ENCODE data around the gene AQP12B. TPM values are rescaled to one million over a fixed set of nuclear protein-coding genes. Genes with fewer than 3 reads are reported as not detected.
A peak's percentile ranks its signal among the peaks of the same experiment; 100 is the strongest.

The AQP12B gene
- total RNA-seq, 6 experiments from 2014 or later: not detected

- DNase-seq: peak in 2 of 3 donors; percentile 7 to 21
- H3K27ac ChIP-seq: no peak overlapping the region
- TF ChIP-seq POLR2A (IDR thresholded peaks at IDR 0.05): no peak
- no peak for TF ChIP-seq CTCF (IDR thresholded peaks at IDR 0.05)
- no peaks in the 10 kb centered on the region for H3K4me1 ChIP-seq
- intact Hi-C loops (cut with DNase I): no loop called here
- no peak overlapping the region for H3K4me3 ChIP-seq
- H3K9me3 ChIP-seq: no peaks in the 10 kb centered on the region
- no peaks in the 10 kb centered on the region for H3K36me3 ChIP-seq
- peak in 2 of 4 donors; percentile 40 to 44 for ATAC-seq
- no peaks in the 10 kb centered on the region for H3K27me3 ChIP-seq
- 60% methylated on average over 11 of the region's 12 CpGs for whole genome bisulfite sequencing (ENCODE audit: insufficient coverage, low coverage, low lambda C conversion rate, missing lambda C conversion rate)
Observed at GRCh38 chr2:240705204-240705791, 22.6 kb upstream of the AQP12B start.

- Histone ChIP-seq H3K27ac (no peak overlapping the region), H3K9me3 (no peaks in the 10 kb centered on the region), H3K27me3 (no peaks in the 10 kb centered on the region), H3K36me3 (no peaks in the 10 kb centered on the region), H3K4me1 (no peaks in the 10 kb centered on the region), H3K4me3 (no peak overlapping the region)
- peak in 2 of 3 donors; percentile 14 to 42 for DNase-seq
- 44% methylated on average over 3 of the region's 19 CpGs for WGBS (ENCODE audit: insufficient coverage, low coverage, low lambda C conversion rate, missing lambda C conversion rate)
- no peak for TF ChIP-seq POLR2A (IDR thresholded peaks at IDR 0.05)
- TF ChIP-seq CTCF (IDR thresholded peaks at IDR 0.05): no peak
- intact Hi-C loops (cut with DNase I): no loop called here
- ATAC-seq: no peak
Observed at GRCh38 chr2:240704651-240705050, 22.0 kb upstream of the AQP12B start.

- Histone ChIP-seq H3K4me3 (no peak overlapping the region), H3K36me3 (no peaks in the 10 kb centered on the region), H3K4me1 (no peaks in the 10 kb centered on the region), H3K9me3 (no peaks in the 10 kb centered on the region), H3K27ac (no peak overlapping the region), H3K27me3 (no peaks in the 10 kb centered on the region)
- WGBS (ENCODE audit: insufficient coverage, low coverage, low lambda C conversion rate, missing lambda C conversion rate): 23% methylated on average over 4 of the region's 18 CpGs
- DNase-seq (peak in 2 of 3 donors; percentile 11 to 45), ATAC-seq (peak in 1 of 4 donors; percentile 7)
- no peak for TF ChIP-seq CTCF (IDR thresholded peaks at IDR 0.05)
- no peak for TF ChIP-seq POLR2A (IDR thresholded peaks at IDR 0.05)
- intact Hi-C loops (cut with DNase I): no loop called here
Observed at GRCh38 chr2:240703417-240704341, 21.0 kb upstream of the AQP12B start.

GRCh38 chr2:240702640-240703011, 19.9 kb upstream of the AQP12B start:
- TF ChIP-seq POLR2A (IDR thresholded peaks at IDR 0.05) (no peak), CTCF (IDR thresholded peaks at IDR 0.05) (no peak)
- Histone ChIP-seq H3K27me3 (no peaks in the 10 kb centered on the region), H3K9me3 (no peaks in the 10 kb centered on the region), H3K27ac (no peak overlapping the region), H3K4me1 (no peaks in the 10 kb centered on the region), H3K36me3 (no peaks in the 10 kb centered on the region), H3K4me3 (no peak overlapping the region)
- DNase-seq: peak in 2 of 3 donors; percentile 14 to 48
- WGBS (ENCODE audit: insufficient coverage, low coverage, low lambda C conversion rate, missing lambda C conversion rate): 63% methylated on average over 9 of the region's 9 CpGs
- intact Hi-C loops (cut with DNase I): no loop called here
- no peak for ATAC-seq

Data from right lobe of liver (tissue), 6 donors.